Heart left ventricle (tissue), 13 donors: ENCODE data around the gene EME1.

ENCODE experiments used
- POLR2A ChIP-seq, 2 donors: fragments of 450-650 bp; IDR thresholded peaks; one replicate each; pipeline ENCODE4 v1.6.1; 2017; ENCODE audit warnings: antibody characterized with exemption in 2 of 2, mild to moderate bottlenecking in 2 of 2, moderate library complexity in 2 of 2
- TF ChIP-seq, protein P1 (sequence below), 12 donors: fragments of 200-600 bp; sonication (generic) in 4 of 12; IDR thresholded peaks; one replicate each; pipeline versions ENCODE4 v1.5.0 to v1.8.0; 2018 to 2022; ENCODE audit warnings: antibody characterized with exemption in 12 of 12, mild to moderate bottlenecking in 5 of 12
- donor health status: ischemic (EF 13 %, LVEDD 7.1; RV severe dilation, severe dysfunction).
- donor health status: DM: no; HTN: yes; CAD: no.
- donor health status: DM: no; HTN: no; CAD: no.
- donor health status: ischemic (EF 25% LVEDD 6.9; RV normal size, moderate dysfunction).
- donor health status: ischemic (EF 25% LVEDD 5.7; RV mildly dilated, moderate dysfunction).
- donor health status: ischemic (EF 35%, LVEDD 5.7; RV mildly dilated, moderate dysfunction).
- donor health status: nonischemic (EF 11% LVEDD 7.7; RV severe dilation, severe dysfunction).
- donor health status: DM: yes; HTN: yes; CAD: no.
- donor health status: PGD.
- donor health status: ischemic (EF 29% LVEDD 5.4; RV normal size, mild dysfunction).
- donor health status: nonischemic (EF 23%, LVEDD 6.1; RV moderate dilation, normal function).

GRCh38 chr17:50429793-50430192 lies 56.8 kb downstream of the EME1 start:
- TF ChIP-seq, protein P1, sequence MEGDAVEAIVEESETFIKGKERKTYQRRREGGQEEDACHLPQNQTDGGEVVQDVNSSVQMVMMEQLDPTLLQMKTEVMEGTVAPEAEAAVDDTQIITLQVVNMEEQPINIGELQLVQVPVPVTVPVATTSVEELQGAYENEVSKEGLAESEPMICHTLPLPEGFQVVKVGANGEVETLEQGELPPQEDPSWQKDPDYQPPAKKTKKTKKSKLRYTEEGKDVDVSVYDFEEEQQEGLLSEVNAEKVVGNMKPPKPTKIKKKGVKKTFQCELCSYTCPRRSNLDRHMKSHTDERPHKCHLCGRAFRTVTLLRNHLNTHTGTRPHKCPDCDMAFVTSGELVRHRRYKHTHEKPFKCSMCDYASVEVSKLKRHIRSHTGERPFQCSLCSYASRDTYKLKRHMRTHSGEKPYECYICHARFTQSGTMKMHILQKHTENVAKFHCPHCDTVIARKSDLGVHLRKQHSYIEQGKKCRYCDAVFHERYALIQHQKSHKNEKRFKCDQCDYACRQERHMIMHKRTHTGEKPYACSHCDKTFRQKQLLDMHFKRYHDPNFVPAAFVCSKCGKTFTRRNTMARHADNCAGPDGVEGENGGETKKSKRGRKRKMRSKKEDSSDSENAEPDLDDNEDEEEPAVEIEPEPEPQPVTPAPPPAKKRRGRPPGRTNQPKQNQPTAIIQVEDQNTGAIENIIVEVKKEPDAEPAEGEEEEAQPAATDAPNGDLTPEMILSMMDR (IDR thresholded peaks at IDR 0.05) = no peak
- no peak for TF ChIP-seq POLR2A (IDR thresholded peaks at IDR 0.05)
